Panc1 (cell line): ENCODE data around the gene MAP7D3. TPM values are rescaled to one million over a fixed set of nuclear protein-coding genes. Genes with fewer than 3 reads are reported as not detected.
A peak's percentile ranks its signal among the peaks of the same experiment; 100 is the strongest.

Source experiments
- ATAC-seq: fragments of 200-7000 bp; cut with Tn5 transposase; 2 replicates; pipeline ENCODE4 v1.9.1; 2020; ENCODE audit warnings: mild to moderate bottlenecking, moderate library complexity
- BruUV-seq: library from RNA; stranded (reverse); fragments of 400-500 nt; replicated peaks from 2 replicates; lab custom pipeline; 2021; lab: Mats Ljungman, UMichigan
- CTCF ChIA-PET: fragments of 300-600 bp; sonication (Branson Sonifier 250); formaldehyde crosslinking; loops from one replicate; lab custom pipeline; 2022; ENCODE audit warnings: antibody characterized with exemption; lab: Charles Lee
- POLR2A ChIA-PET: fragments of 300-600 bp; sonication (Branson Sonifier 250); formaldehyde crosslinking; loops from one replicate; lab custom pipeline; 2022; ENCODE audit warnings: antibody characterized with exemption; lab: Charles Lee
- DNase-seq: peaks from one replicate; pipeline ENCODE4 v3.0.0-alpha.2; 2010; ENCODE audit warnings: low read depth, low spot score
- H3K27ac ChIP-seq: 2 replicates; pipeline ENCODE4 v1.5.1; 2011; ENCODE audit warnings: mild to moderate bottlenecking, low read length, inconsistent platforms
- H3K27me3 ChIP-seq: fragments of 200-500 bp; sonication (Bioruptor generic); 2 replicates; pipeline ENCODE4 v1.6.0; 2014; ENCODE audit warnings: low read length, inconsistent platforms; ENCODE audit not compliant: control insufficient read depth, insufficient read depth
- H3K36me3 ChIP-seq: fragments of 200-500 bp; sonication (Bioruptor generic); 2 replicates; pipeline ENCODE4 v1.5.1; 2014; ENCODE audit warnings: inconsistent platforms, mild to moderate bottlenecking, low read length, moderate library complexity; ENCODE audit not compliant: control insufficient read depth, insufficient read depth
- H3K4me1 ChIP-seq: 2 replicates; pipeline ENCODE4 v1.5.1; 2011; ENCODE audit warnings: inconsistent platforms, mild to moderate bottlenecking, low read length, moderate library complexity; ENCODE audit not compliant: control insufficient read depth, insufficient read depth
- H3K4me3 ChIP-seq, 2 experiments: 2 replicates each; pipeline ENCODE4 v1.5.1; 2011 to 2012; ENCODE audit warnings: low read depth in 2 of 2, low read length in 2 of 2, mild to moderate bottlenecking in 2 of 2, inconsistent platforms in 1 of 2, moderate library complexity in 1 of 2
- H3K9me3 ChIP-seq: fragments of 200-500 bp; sonication (Bioruptor generic); 2 replicates; pipeline ENCODE4 v1.5.1; 2014; ENCODE audit warnings: low read depth, mild to moderate bottlenecking, inconsistent platforms, low read length, moderate library complexity; ENCODE audit not compliant: control insufficient read depth, insufficient read depth
- CTCF ChIP-seq: fragments of 450-650 bp; IDR thresholded peaks from 2 replicates; pipeline ENCODE4 v1.5.1; 2017; ENCODE audit warnings: mild to moderate bottlenecking
- POLR2AphosphoS5 ChIP-seq: IDR thresholded peaks from 2 replicates; pipeline ENCODE4 v1.6.1; 2012; ENCODE audit warnings: mild to moderate bottlenecking, low read depth, low read length, moderate library complexity
- SIN3A ChIP-seq: IDR thresholded peaks from 2 replicates; pipeline ENCODE4 v1.6.1; 2012; ENCODE audit warnings: low read depth, mild to moderate bottlenecking, low read length, moderate library complexity, borderline replicate concordance; ENCODE audit not compliant: insufficient read depth
- TCF7L2 ChIP-seq: IDR thresholded peaks from 2 replicates; pipeline ENCODE4 v1.6.1; 2011; ENCODE audit warnings: mild to moderate bottlenecking, low read depth, low read length, inconsistent platforms
- in situ Hi-C: cut with HindIII; loops from 2 replicates; pipeline ENCODE4 v1.10.0; 2016; ENCODE audit warnings: low sequenced_read_pairs, low pct_unique_long_range_greater_than_20kb
- intact Hi-C: fragments of 100-400 bp; cut with micrococcal nuclease; formaldehyde crosslinking; loops from one replicate; pipeline ENCODE4 v1.10.0; 2022; ENCODE audit not compliant: unreplicated experiment
- total RNA-seq: library from RNA; stranded (reverse); gene quantifications from one replicate; pipeline ENCODE4 v1.2.1, GENCODE V29; 2021; ENCODE audit not compliant: unreplicated experiment
- TF ChIP-seq, protein P1 (sequence below), 2 experiments: IDR thresholded peaks; 2 replicates each; pipeline ENCODE4 v1.6.1; 2011 to 2012; ENCODE audit warnings: low read depth in 2 of 2, control low read depth in 1 of 2, low read length in 1 of 2, mild to moderate bottlenecking in 1 of 2, moderate library complexity in 1 of 2; ENCODE audit not compliant: insufficient read depth in 1 of 2

The MAP7D3 gene
- total RNA-seq, 1 experiment from 2014 or later: 23.3 TPM

- CTCF ChIA-PET: no interaction called here
- no TSS peak for BruUV-seq
- POLR2A ChIA-PET: no interaction called here
- Histone ChIP-seq H3K4me1 (no peaks in the 10 kb centered on the region; the same call in 1 of the 2 replicates), H3K27ac (no peak overlapping the region), H3K4me3 (no peak overlapping the region), H3K36me3 (no peaks in the 10 kb centered on the region), H3K27me3 (no peaks in the 10 kb centered on the region), H3K9me3 (no peaks in the 10 kb centered on the region)
- in situ Hi-C loops: no loop called here
- intact Hi-C loops: no loop called here
- TF ChIP-seq CTCF: no peak
- TF ChIP-seq TCF7L2: no peak
- TF ChIP-seq POLR2AphosphoS5: no peak
- TF ChIP-seq SIN3A: no peak
- ATAC-seq: no peak
- no peak for DNase-seq
These were observed 79.8 kb downstream of the MAP7D3 start for GRCh38 chrX:136171420-136171819.

GRCh38 chrX:136170139-136170800 lies 80.9 kb downstream of the MAP7D3 start:
- CTCF ChIA-PET: no interaction called here
- Histone ChIP-seq H3K9me3 (no peaks in the 10 kb centered on the region), H3K27me3 (no peaks in the 10 kb centered on the region), H3K27ac (no peak overlapping the region), H3K4me1 (no peaks in the 10 kb centered on the region; the same call in 1 of the 2 replicates), H3K36me3 (no peaks in the 10 kb centered on the region), H3K4me3 (no peak overlapping the region)
- BruUV-seq: no TSS peak
- DNase-seq (no peak), ATAC-seq (peak; percentile 76)
- POLR2A ChIA-PET: no interaction called here
- TF ChIP-seq, protein P1, sequence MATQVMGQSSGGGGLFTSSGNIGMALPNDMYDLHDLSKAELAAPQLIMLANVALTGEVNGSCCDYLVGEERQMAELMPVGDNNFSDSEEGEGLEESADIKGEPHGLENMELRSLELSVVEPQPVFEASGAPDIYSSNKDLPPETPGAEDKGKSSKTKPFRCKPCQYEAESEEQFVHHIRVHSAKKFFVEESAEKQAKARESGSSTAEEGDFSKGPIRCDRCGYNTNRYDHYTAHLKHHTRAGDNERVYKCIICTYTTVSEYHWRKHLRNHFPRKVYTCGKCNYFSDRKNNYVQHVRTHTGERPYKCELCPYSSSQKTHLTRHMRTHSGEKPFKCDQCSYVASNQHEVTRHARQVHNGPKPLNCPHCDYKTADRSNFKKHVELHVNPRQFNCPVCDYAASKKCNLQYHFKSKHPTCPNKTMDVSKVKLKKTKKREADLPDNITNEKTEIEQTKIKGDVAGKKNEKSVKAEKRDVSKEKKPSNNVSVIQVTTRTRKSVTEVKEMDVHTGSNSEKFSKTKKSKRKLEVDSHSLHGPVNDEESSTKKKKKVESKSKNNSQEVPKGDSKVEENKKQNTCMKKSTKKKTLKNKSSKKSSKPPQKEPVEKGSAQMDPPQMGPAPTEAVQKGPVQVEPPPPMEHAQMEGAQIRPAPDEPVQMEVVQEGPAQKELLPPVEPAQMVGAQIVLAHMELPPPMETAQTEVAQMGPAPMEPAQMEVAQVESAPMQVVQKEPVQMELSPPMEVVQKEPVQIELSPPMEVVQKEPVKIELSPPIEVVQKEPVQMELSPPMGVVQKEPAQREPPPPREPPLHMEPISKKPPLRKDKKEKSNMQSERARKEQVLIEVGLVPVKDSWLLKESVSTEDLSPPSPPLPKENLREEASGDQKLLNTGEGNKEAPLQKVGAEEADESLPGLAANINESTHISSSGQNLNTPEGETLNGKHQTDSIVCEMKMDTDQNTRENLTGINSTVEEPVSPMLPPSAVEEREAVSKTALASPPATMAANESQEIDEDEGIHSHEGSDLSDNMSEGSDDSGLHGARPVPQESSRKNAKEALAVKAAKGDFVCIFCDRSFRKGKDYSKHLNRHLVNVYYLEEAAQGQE (IDR thresholded peaks at IDR 0.05; ENCODE audit: insufficient read depth in 1 of 2, low read depth in 2 of 2, low read length in 1 of 2): no peak
- TF ChIP-seq SIN3A (no peak), POLR2AphosphoS5 (no peak), CTCF (peak; percentile 28; the same call in 1 of the 2 replicates), TCF7L2 (no peak)
- in situ Hi-C loops: no loop called here
- intact Hi-C loops: no loop called here
